D341Med (cell line): ENCODE data around the gene TTLL9.

Experiments
- DNase-seq: peaks from one replicate; pipeline ENCODE4 v3.0.0; 2012; ENCODE audit warnings: low spot score

The TTLL9 gene

GRCh38 chr20:31984981-31985471 is 114.6 kb downstream of the TTLL9 start:
- DNase-seq: peak; percentile 78

- no peak for DNase-seq
Measured at GRCh38 chr20:31987744-31988143, 117.3 kb downstream of the TTLL9 start.

DNA sequence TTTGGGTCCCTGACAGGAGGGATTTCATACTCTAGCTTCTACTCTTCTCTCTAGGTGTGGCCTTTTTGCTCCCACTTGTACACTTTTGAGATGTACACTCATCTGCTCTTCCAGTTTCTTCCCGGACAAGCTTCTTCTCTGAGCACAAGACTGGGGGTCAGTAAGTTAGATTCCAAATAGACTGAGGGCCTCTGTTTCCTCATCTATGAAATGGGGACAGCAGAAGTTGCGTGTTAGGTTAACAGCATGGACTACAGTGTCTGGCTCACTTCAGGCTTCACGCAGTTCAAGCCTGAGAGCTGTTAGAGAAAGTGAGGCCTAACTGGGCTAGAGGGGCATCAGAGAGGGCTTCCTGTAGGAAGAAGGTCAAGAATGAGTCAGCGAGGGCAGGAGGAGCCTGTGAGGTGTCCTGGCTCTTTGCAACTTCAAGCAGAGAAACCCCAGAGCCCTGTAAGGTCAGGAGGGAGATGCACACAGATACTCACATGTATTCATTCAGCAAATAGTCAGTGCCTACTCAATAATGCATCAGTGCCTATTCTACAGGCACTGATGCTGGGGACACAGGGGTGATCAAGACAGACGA is 118.1 kb downstream of the TTLL9 start:
- no peak for DNase-seq

GRCh38 chr20:31989030-31989645 is 118.7 kb downstream of the TTLL9 start:
- DNase-seq: no peak

- DNase-seq: no peak
Measured at GRCh38 chr20:31990641-31991338, 120.4 kb downstream of the TTLL9 start.

- no peak for DNase-seq
Measured at GRCh38 chr20:31991339-31991705, 120.9 kb downstream of the TTLL9 start.

- DNase-seq: no peak
Measured at GRCh38 chr20:31992086-31992485, 121.7 kb downstream of the TTLL9 start.
